Measurements from ENCODE around the gene LAMP5. TPM values are rescaled to one million over a fixed set of nuclear protein-coding genes. Genes with fewer than 3 reads are reported as not detected.

LAMP5 gene
- 0.08 to 0.20 TPM in 2 of 5 replicates, not detected in the others for total RNA-seq (2022; extraction: Qiagen RNA extraction; ENCODE audit: low read depth)

DNA sequence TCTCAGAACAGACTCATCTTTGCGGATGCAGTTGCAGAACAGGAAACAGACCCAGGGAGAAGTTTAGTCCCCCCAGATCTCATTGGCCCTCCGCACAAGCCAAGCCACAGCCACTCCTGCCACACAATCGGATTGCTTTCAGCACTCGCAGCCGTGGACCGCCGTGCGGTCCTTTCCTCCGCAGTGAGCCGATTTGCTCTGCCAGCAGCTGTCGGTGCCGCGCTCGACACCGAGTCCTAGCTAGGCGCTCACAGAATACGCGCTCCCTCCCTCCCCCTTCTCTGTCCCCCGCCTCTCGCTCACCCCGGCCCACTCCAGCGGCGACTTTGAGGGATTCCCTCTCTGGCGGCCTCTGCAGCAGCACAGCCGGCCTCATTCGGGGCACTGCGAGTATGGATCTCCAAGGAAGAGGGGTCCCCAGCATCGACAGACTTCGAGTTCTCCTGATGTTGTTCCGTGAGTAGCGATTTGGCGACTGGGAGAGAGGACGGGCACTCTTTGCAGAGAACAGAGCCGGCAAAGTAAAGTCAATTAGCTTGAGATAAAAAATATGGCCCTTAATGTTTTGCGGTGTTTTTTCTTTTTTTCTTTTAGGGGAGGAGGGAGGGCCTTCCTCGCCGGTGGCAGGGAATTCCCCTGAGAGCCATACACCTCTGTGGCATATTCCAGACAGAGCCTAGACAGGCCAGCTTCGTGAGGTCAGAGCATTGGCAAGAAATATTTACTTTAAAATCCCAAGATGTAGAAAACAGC lies at the start of gene LAMP5:
TSS of gene LAMP5 (plus strand) at position 130 of the 753 bp plus-strand sequence. CDS start at position 393, 263 bp downstream.

